GM12878 (cell line): ENCODE results near the gene DNAAF5. TPM values are rescaled to one million over a fixed set of nuclear protein-coding genes. Genes with fewer than 3 reads are reported as not detected.

Experiments
- polyA plus RNA-seq, 11 experiments: library from polyadenylated mRNA; depleted of rRNA in 4 of 11; unstranded in 6 of 11; stranded (reverse) in 5 of 11; fragments of >200 nt; fragmentation: Nextera tagmentation in 4 of 11; fragmentation: Illumina TruSeq in 1 of 11; extraction: Ambion mirVana in 4 of 11; extraction: Trizol in 1 of 11; gene quantifications; 1 replicate in 1 of 11; 2 replicates in 10 of 11; pipeline versions ENCODE4 v1.2.1 to v1.2.3, GENCODE V29; 2011 to 2016; ENCODE audit warnings: inconsistent platforms in 2 of 11, missing spikeins in 2 of 11, low read depth in 1 of 11
- total RNA-seq, 4 experiments: library from RNA; depleted of rRNA in 3 of 4; stranded (reverse); fragments of >200 nt in 3 of 4; fragmentation: Illumina TruSeq in 1 of 4; extraction: Trizol in 1 of 4; gene quantifications; 2 replicates each; pipeline versions ENCODE4 v1.2.1 to v1.2.3, GENCODE V29; 2013 to 2021

DNAAF5 gene
- total and polyA plus RNA-seq, 10 of the 15 experiments (the other 5 are each of a cell fraction or from before 2014, with no cell fraction given): 1.8 to 38.3 (median 9.2) TPM

Other genes with a start within 250 kb of the DNAAF5 start
- 5.7 and 7.2 TPM in 2 replicates for gene PDGFA, start 206.9 kb upstream of the DNAAF5 start, total RNA-seq (2014; rRNA removed)
- gene PDGFA, start 206.9 kb upstream of the DNAAF5 start, total RNA-seq (2014; rRNA removed; fragmentation: Illumina TruSeq; extraction: Trizol): 4.2 and 5.5 TPM in 2 replicates
- 8.2 and 10.7 TPM in 2 replicates for gene PDGFA, start 206.9 kb upstream of the DNAAF5 start, total RNA-seq (2021)
- 6.5 and 10.0 TPM in 2 replicates for gene PDGFA, start 206.9 kb upstream of the DNAAF5 start, polyA plus RNA-seq (2011; rRNA removed)
- gene PDGFA, start 206.9 kb upstream of the DNAAF5 start, polyA plus RNA-seq (2014; fragmentation: Illumina TruSeq; extraction: Trizol): 3.5 and 3.6 TPM in 2 replicates
- gene PDGFA, start 206.9 kb upstream of the DNAAF5 start, polyA plus RNA-seq (2014; fragmentation: Nextera tagmentation; extraction: Ambion mirVana): 1 to 10 TPM; 5.8 to 9.2 TPM
- 5.1 and 6.2 TPM in 2 replicates for gene PDGFA, start 206.9 kb upstream of the DNAAF5 start, polyA plus RNA-seq (2014; rRNA removed)
- gene PDGFA, start 206.9 kb upstream of the DNAAF5 start, polyA plus RNA-seq (2016; fragmentation: Nextera tagmentation; extraction: Ambion mirVana): 1 to 10 TPM; 2.5 to 3.2 TPM
- gene PRKAR1B, start 582 bp downstream of the DNAAF5 start, total RNA-seq (2014; rRNA removed): 22.2 and 22.3 TPM in 2 replicates
- gene PRKAR1B, start 582 bp downstream of the DNAAF5 start, total RNA-seq (2014; rRNA removed; fragmentation: Illumina TruSeq; extraction: Trizol): 11.4 and 15.5 TPM in 2 replicates
- gene PRKAR1B, start 582 bp downstream of the DNAAF5 start, total RNA-seq (2021): 31.8 and 41.2 TPM in 2 replicates
- gene PRKAR1B, start 582 bp downstream of the DNAAF5 start, polyA plus RNA-seq (2011; rRNA removed): 11.9 and 16.3 TPM in 2 replicates
- 4.1 and 11.6 TPM in 2 replicates for gene PRKAR1B, start 582 bp downstream of the DNAAF5 start, polyA plus RNA-seq (2014; fragmentation: Illumina TruSeq; extraction: Trizol)
- 1 to 10 TPM; 1.4 to 3.9 TPM for gene PRKAR1B, start 582 bp downstream of the DNAAF5 start, polyA plus RNA-seq (2014; fragmentation: Nextera tagmentation; extraction: Ambion mirVana)
- 29.1 and 30.9 TPM in 2 replicates for gene PRKAR1B, start 582 bp downstream of the DNAAF5 start, polyA plus RNA-seq (2014; rRNA removed)
- gene PRKAR1B, start 582 bp downstream of the DNAAF5 start, polyA plus RNA-seq (2016; fragmentation: Nextera tagmentation; extraction: Ambion mirVana): 10 to 100 TPM; 44.9 to 45.6 TPM
- 65.2 and 70.7 TPM in 2 replicates for gene SUN1, start 105.8 kb downstream of the DNAAF5 start, total RNA-seq (2014; rRNA removed)
- gene SUN1, start 105.8 kb downstream of the DNAAF5 start, total RNA-seq (2014; rRNA removed; fragmentation: Illumina TruSeq; extraction: Trizol): 33.0 and 33.5 TPM in 2 replicates
- gene SUN1, start 105.8 kb downstream of the DNAAF5 start, total RNA-seq (2021): 69.3 and 75.8 TPM in 2 replicates
- gene SUN1, start 105.8 kb downstream of the DNAAF5 start, polyA plus RNA-seq (2011; rRNA removed): 71.4 and 107 TPM in 2 replicates
- 35.2 and 43.4 TPM in 2 replicates for gene SUN1, start 105.8 kb downstream of the DNAAF5 start, polyA plus RNA-seq (2014; fragmentation: Illumina TruSeq; extraction: Trizol)
- 10 to 100 TPM; 27.8 to 28.1 TPM for gene SUN1, start 105.8 kb downstream of the DNAAF5 start, polyA plus RNA-seq (2014; fragmentation: Nextera tagmentation; extraction: Ambion mirVana)
- 89.9 and 106 TPM in 2 replicates for gene SUN1, start 105.8 kb downstream of the DNAAF5 start, polyA plus RNA-seq (2014; rRNA removed)
- gene SUN1, start 105.8 kb downstream of the DNAAF5 start, polyA plus RNA-seq (2016; fragmentation: Nextera tagmentation; extraction: Ambion mirVana): 10 to 100 TPM; 64.7 to 66.8 TPM
- 42.9 and 53.6 TPM in 2 replicates for gene GET4, start 149.9 kb downstream of the DNAAF5 start, total RNA-seq (2014; rRNA removed)
- gene GET4, start 149.9 kb downstream of the DNAAF5 start, total RNA-seq (2014; rRNA removed; fragmentation: Illumina TruSeq; extraction: Trizol): 12.0 and 16.1 TPM in 2 replicates
- 40.7 and 42.1 TPM in 2 replicates for gene GET4, start 149.9 kb downstream of the DNAAF5 start, total RNA-seq (2021)
- gene GET4, start 149.9 kb downstream of the DNAAF5 start, polyA plus RNA-seq (2011; rRNA removed): 17.6 and 25.9 TPM in 2 replicates
- gene GET4, start 149.9 kb downstream of the DNAAF5 start, polyA plus RNA-seq (2014; fragmentation: Illumina TruSeq; extraction: Trizol): 4.4 and 14.0 TPM in 2 replicates
- gene GET4, start 149.9 kb downstream of the DNAAF5 start, polyA plus RNA-seq (2014; fragmentation: Nextera tagmentation; extraction: Ambion mirVana): 1 to 10 TPM in 1 of 2 experiments, under 1 TPM in 1; 0.66 to 2.3 TPM
- gene GET4, start 149.9 kb downstream of the DNAAF5 start, polyA plus RNA-seq (2014; rRNA removed): 69.0 and 76.0 TPM in 2 replicates
- gene GET4, start 149.9 kb downstream of the DNAAF5 start, polyA plus RNA-seq (2016; fragmentation: Nextera tagmentation; extraction: Ambion mirVana): 10 to 100 TPM; 68.9 to 73.8 TPM
- gene ADAP1, start 228.0 kb downstream of the DNAAF5 start, total RNA-seq (2014; rRNA removed): 34.0 and 44.2 TPM in 2 replicates
- gene ADAP1, start 228.0 kb downstream of the DNAAF5 start, total RNA-seq (2014; rRNA removed; fragmentation: Illumina TruSeq; extraction: Trizol): 15.8 and 17.9 TPM in 2 replicates
- 38.7 and 42.3 TPM in 2 replicates for gene ADAP1, start 228.0 kb downstream of the DNAAF5 start, total RNA-seq (2021)
- 16.6 and 22.5 TPM in 2 replicates for gene ADAP1, start 228.0 kb downstream of the DNAAF5 start, polyA plus RNA-seq (2011; rRNA removed)
- gene ADAP1, start 228.0 kb downstream of the DNAAF5 start, polyA plus RNA-seq (2014; fragmentation: Illumina TruSeq; extraction: Trizol): 8.0 and 22.0 TPM in 2 replicates
- gene ADAP1, start 228.0 kb downstream of the DNAAF5 start, polyA plus RNA-seq (2014; fragmentation: Nextera tagmentation; extraction: Ambion mirVana): under 1 TPM in 1 of 2 experiments, not detected in 1; 0.22 TPM
- gene ADAP1, start 228.0 kb downstream of the DNAAF5 start, polyA plus RNA-seq (2014; rRNA removed): 28.9 and 35.5 TPM in 2 replicates
- 10 to 100 TPM in 1 of 2 experiments, 1 to 10 TPM in 1; 6.7 to 12.7 TPM for gene ADAP1, start 228.0 kb downstream of the DNAAF5 start, polyA plus RNA-seq (2016; fragmentation: Nextera tagmentation; extraction: Ambion mirVana)
- 10.2 and 12.5 TPM in 2 replicates for gene COX19, start 248.8 kb downstream of the DNAAF5 start, total RNA-seq (2014; rRNA removed)
- gene COX19, start 248.8 kb downstream of the DNAAF5 start, total RNA-seq (2014; rRNA removed; fragmentation: Illumina TruSeq; extraction: Trizol): 9.5 and 11.4 TPM in 2 replicates
- 8.6 and 9.0 TPM in 2 replicates for gene COX19, start 248.8 kb downstream of the DNAAF5 start, total RNA-seq (2021)
- gene COX19, start 248.8 kb downstream of the DNAAF5 start, polyA plus RNA-seq (2011; rRNA removed): 15.9 and 17.0 TPM in 2 replicates
- 7.0 and 12.4 TPM in 2 replicates for gene COX19, start 248.8 kb downstream of the DNAAF5 start, polyA plus RNA-seq (2014; fragmentation: Illumina TruSeq; extraction: Trizol)
- 1 to 10 TPM; 3.7 to 6.6 TPM for gene COX19, start 248.8 kb downstream of the DNAAF5 start, polyA plus RNA-seq (2014; fragmentation: Nextera tagmentation; extraction: Ambion mirVana)
- 8.9 and 10.2 TPM in 2 replicates for gene COX19, start 248.8 kb downstream of the DNAAF5 start, polyA plus RNA-seq (2014; rRNA removed)
- gene COX19, start 248.8 kb downstream of the DNAAF5 start, polyA plus RNA-seq (2016; fragmentation: Nextera tagmentation; extraction: Ambion mirVana): 10 to 100 TPM; 15.0 to 17.9 TPM